ENCODE results near the gene HNF4A. TPM values are rescaled to one million over a fixed set of nuclear protein-coding genes. Genes with fewer than 3 reads are reported as not detected.
A peak's percentile ranks its signal among the peaks of the same experiment; 100 is the strongest.
"Not testable (repeated sequence)": the region's sequence is repeated elsewhere in the genome, so short reads cannot be mapped to it uniquely, and the experiment has no call there.

HNF4A gene
- total and polyA plus RNA-seq, 2 of the 13 experiments (the other 11 are each of a cell fraction or from before 2014, with no cell fraction given) = 80.9 to 169 TPM

DNA sequence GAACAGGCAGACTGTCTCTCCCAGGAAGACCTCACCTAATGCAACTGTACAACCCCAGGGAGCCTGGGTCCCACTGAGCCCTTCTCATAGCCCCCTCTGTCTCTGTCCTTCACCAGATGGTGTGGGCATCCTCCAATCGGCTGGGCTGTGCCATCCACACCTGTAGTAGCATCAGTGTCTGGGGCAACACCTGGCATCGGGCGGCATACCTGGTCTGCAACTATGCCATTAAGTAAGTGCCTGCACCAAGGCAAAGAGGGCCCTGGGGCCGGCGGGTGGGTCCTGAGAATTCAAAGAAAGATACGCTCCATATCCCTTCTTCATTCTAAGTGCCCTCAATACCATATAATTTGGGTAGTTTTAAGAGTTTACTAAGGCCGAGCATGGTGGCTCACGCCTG lies 10.4 kb upstream of the HNF4A start:
- no peak for TF ChIP-seq TRAFD1 (CRISPR knock-in tag; IDR thresholded peaks at IDR 0.05; ENCODE audit: borderline replicate concordance)
- TF ChIP-seq PHB2 (IDR thresholded peaks at IDR 0.05; ENCODE audit: partially characterized antibody) = no peak
- TF ChIP-seq FOXA3 (CRISPR knock-in tag; IDR thresholded peaks at IDR 0.05) = no peak
- no peak for TF ChIP-seq ZNF317 (CRISPR knock-in tag; IDR thresholded peaks at IDR 0.05)
- H3K27ac ChIP-seq (ENCODE audit: extremely low read length, insufficient read depth, low read length) = no peak overlapping the region
- in situ Hi-C loops (cut with HindIII; ENCODE audit: extremely low pct_ligation_motif_present, low pct_unique_long_range_greater_than_20kb) (no loop called here), intact Hi-C loops (cut with micrococcal nuclease; ENCODE audit: unreplicated experiment) (no loop called here)
- POLR2A ChIA-PET = no interaction called here
- no peak overlapping the region for H2AFZ ChIP-seq (ENCODE audit: low read length)
- whole genome bisulfite sequencing (ENCODE audit: low lambda C conversion rate) = 87% methylated on average over 8 of the region's 8 CpGs
- no TSS peak for BruUV-seq (replicated peaks)
- H3K27me3 ChIP-seq (ENCODE audit: control insufficient read depth in 1 of 2, insufficient read depth in 2 of 2, low read length in 2 of 2) = no peaks in the 10 kb centered on the region
- no peaks in the 10 kb centered on the region for H4K20me1 ChIP-seq (ENCODE audit: insufficient read depth, low read length)
- FAIRE-seq = no peak
- no peaks in the 10 kb centered on the region for H3K9me3 ChIP-seq (ENCODE audit: low read length)
- H3K79me2 ChIP-seq (ENCODE audit: insufficient read depth, low read length) = no peaks in the 10 kb centered on the region
- H3K9ac ChIP-seq (ENCODE audit: insufficient read depth, low read depth, low read length) = no peak overlapping the region
- H3K4me1 ChIP-seq (ENCODE audit: insufficient read depth, low read length) = peaks cover 23% of the 10 kb centered on the region
- ATAC-seq = no peak
- H3K4me2 ChIP-seq (ENCODE audit: low read depth, low read length) = no peak overlapping the region
- CTCF ChIA-PET (ENCODE audit: low intra/inter-chr PET ratio, low total read pairs) = no interaction called here
- H3K4me3 ChIP-seq (replicated peaks in 1 of 3; ENCODE audit: insufficient read depth in 1 of 3, low read depth in 2 of 3, low read length in 3 of 3) = no peak overlapping the region
- DNase-seq (ENCODE audit: low spot score) = no peak
- H3K36me3 ChIP-seq (replicated peaks in 1 of 2; ENCODE audit: control insufficient read depth in 1 of 2, insufficient read depth in 2 of 2, low read length in 2 of 2) = no peaks in the 10 kb centered on the region

- H3K4me3 ChIP-seq (replicated peaks in 1 of 3; ENCODE audit: insufficient read depth in 1 of 3, low read depth in 2 of 3, low read length in 3 of 3); CTCF ChIA-PET (ENCODE audit: low intra/inter-chr PET ratio, low total read pairs); in situ Hi-C loops (cut with HindIII; ENCODE audit: extremely low pct_ligation_motif_present, low pct_unique_long_range_greater_than_20kb); H3K9ac ChIP-seq (ENCODE audit: insufficient read depth, low read depth, low read length); H3K79me2 ChIP-seq (ENCODE audit: insufficient read depth, low read length); intact Hi-C loops (cut with micrococcal nuclease; ENCODE audit: unreplicated experiment); FAIRE-seq; H3K27ac ChIP-seq (ENCODE audit: extremely low read length, insufficient read depth, low read length); POLR2A ChIA-PET; H3K4me2 ChIP-seq (ENCODE audit: low read depth, low read length); H3K27me3 ChIP-seq (ENCODE audit: control insufficient read depth in 1 of 2, insufficient read depth in 2 of 2, low read length in 2 of 2); H3K9me3 ChIP-seq (ENCODE audit: low read length); H3K36me3 ChIP-seq (replicated peaks in 1 of 2; ENCODE audit: control insufficient read depth in 1 of 2, insufficient read depth in 2 of 2, low read length in 2 of 2); H4K20me1 ChIP-seq (ENCODE audit: insufficient read depth, low read length); BruUV-seq (replicated peaks); DNase-seq (ENCODE audit: low spot score); H2AFZ ChIP-seq (ENCODE audit: low read length): not testable (repeated sequence)
- TF ChIP-seq ZNF770 (CRISPR knock-in tag; IDR thresholded peaks at IDR 0.05) = 0 out of 2 replicates have a peak, but pooled peaks have one; percentile 11
- peak; percentile 46 for TF ChIP-seq CTCF (CRISPR knock-in tag; IDR thresholded peaks at IDR 0.05)
- TF ChIP-seq STAG1 (CRISPR knock-in tag; IDR thresholded peaks at IDR 0.05) = peak; percentile 59
- TF ChIP-seq FOXC1 (CRISPR knock-in tag; IDR thresholded peaks at IDR 0.05; ENCODE audit: borderline replicate concordance) = 0 out of 2 replicates have a peak, but pooled peaks have one; percentile 26
- 94% methylated on average over 10 of the region's 10 CpGs for WGBS (ENCODE audit: low lambda C conversion rate)
- peaks cover 31% of the 10 kb centered on the region for H3K4me1 ChIP-seq (ENCODE audit: insufficient read depth, low read length)
- peak; percentile 24; the same call in 2 of the 3 replicates for ATAC-seq
Observed at GRCh38 chr20:44345941-44346340, 9.6 kb upstream of the HNF4A start.
